HL-60 (cell line): ENCODE measurements around the gene LATS1.

Experiments used
- DNase-seq, 2 experiments: peaks; one replicate each; pipeline ENCODE4 v3.0.0-alpha.2; 2010 to 2020; ENCODE audit warnings: low read depth in 1 of 2, low spot score in 1 of 2
- H3K27ac ChIP-seq: fragments of 250-450 bp; sonication (Bioruptor Pico); replicated peaks from 2 replicates; pipeline ENCODE4 v1.5.1; 2020; ENCODE audit warnings: mild to moderate bottlenecking, moderate library complexity
- H3K27me3 ChIP-seq: fragments of 250-450 bp; sonication (Bioruptor Pico); 2 replicates; pipeline ENCODE4 v1.5.1; 2021; ENCODE audit warnings: mild to moderate bottlenecking, moderate library complexity; ENCODE audit not compliant: insufficient read depth, poor library complexity, severe bottlenecking
- H3K4me3 ChIP-seq: replicated peaks from 2 replicates; pipeline ENCODE4 v1.5.1; 2011; ENCODE audit warnings: mild to moderate bottlenecking, control low read depth, low read length; ENCODE audit not compliant: insufficient read depth
- GABPA ChIP-seq: IDR thresholded peaks from 2 replicates; pipeline ENCODE4 v1.6.1; 2012; ENCODE audit warnings: low read depth
- POLR2AphosphoS5 ChIP-seq: IDR thresholded peaks from 2 replicates; pipeline ENCODE4 v1.6.1; 2012; ENCODE audit warnings: low read depth
- SPI1 ChIP-seq: IDR thresholded peaks from 2 replicates; pipeline ENCODE4 v1.6.1; 2012; ENCODE audit warnings: low read depth, mild to moderate bottlenecking, borderline replicate concordance
- TF ChIP-seq, protein P1 (sequence below): IDR thresholded peaks from 2 replicates; pipeline ENCODE4 v1.6.1; 2012; ENCODE audit warnings: low read depth; ENCODE audit not compliant: insufficient replicate concordance
- TF ChIP-seq, protein P2 (sequence below): IDR thresholded peaks from one replicate; pipeline ENCODE4 v1.5.1; 2011; ENCODE audit warnings: low read length, control low read depth, inconsistent platforms; ENCODE audit not compliant: insufficient read depth

Gene LATS1

GRCh38 chr6:149660028-149660427 is 57.9 kb downstream of the LATS1 start:
- no peaks in the 10 kb centered on the region for H3K27me3 ChIP-seq
- no peak for DNase-seq
- no peak overlapping the region for H3K4me3 ChIP-seq
- TF ChIP-seq GABPA = no peak
- TF ChIP-seq POLR2AphosphoS5 = no peak
- TF ChIP-seq, protein P1, sequence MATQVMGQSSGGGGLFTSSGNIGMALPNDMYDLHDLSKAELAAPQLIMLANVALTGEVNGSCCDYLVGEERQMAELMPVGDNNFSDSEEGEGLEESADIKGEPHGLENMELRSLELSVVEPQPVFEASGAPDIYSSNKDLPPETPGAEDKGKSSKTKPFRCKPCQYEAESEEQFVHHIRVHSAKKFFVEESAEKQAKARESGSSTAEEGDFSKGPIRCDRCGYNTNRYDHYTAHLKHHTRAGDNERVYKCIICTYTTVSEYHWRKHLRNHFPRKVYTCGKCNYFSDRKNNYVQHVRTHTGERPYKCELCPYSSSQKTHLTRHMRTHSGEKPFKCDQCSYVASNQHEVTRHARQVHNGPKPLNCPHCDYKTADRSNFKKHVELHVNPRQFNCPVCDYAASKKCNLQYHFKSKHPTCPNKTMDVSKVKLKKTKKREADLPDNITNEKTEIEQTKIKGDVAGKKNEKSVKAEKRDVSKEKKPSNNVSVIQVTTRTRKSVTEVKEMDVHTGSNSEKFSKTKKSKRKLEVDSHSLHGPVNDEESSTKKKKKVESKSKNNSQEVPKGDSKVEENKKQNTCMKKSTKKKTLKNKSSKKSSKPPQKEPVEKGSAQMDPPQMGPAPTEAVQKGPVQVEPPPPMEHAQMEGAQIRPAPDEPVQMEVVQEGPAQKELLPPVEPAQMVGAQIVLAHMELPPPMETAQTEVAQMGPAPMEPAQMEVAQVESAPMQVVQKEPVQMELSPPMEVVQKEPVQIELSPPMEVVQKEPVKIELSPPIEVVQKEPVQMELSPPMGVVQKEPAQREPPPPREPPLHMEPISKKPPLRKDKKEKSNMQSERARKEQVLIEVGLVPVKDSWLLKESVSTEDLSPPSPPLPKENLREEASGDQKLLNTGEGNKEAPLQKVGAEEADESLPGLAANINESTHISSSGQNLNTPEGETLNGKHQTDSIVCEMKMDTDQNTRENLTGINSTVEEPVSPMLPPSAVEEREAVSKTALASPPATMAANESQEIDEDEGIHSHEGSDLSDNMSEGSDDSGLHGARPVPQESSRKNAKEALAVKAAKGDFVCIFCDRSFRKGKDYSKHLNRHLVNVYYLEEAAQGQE = no peak
- no peak for TF ChIP-seq SPI1
- TF ChIP-seq, protein P2, sequence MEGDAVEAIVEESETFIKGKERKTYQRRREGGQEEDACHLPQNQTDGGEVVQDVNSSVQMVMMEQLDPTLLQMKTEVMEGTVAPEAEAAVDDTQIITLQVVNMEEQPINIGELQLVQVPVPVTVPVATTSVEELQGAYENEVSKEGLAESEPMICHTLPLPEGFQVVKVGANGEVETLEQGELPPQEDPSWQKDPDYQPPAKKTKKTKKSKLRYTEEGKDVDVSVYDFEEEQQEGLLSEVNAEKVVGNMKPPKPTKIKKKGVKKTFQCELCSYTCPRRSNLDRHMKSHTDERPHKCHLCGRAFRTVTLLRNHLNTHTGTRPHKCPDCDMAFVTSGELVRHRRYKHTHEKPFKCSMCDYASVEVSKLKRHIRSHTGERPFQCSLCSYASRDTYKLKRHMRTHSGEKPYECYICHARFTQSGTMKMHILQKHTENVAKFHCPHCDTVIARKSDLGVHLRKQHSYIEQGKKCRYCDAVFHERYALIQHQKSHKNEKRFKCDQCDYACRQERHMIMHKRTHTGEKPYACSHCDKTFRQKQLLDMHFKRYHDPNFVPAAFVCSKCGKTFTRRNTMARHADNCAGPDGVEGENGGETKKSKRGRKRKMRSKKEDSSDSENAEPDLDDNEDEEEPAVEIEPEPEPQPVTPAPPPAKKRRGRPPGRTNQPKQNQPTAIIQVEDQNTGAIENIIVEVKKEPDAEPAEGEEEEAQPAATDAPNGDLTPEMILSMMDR = no peak
- H3K27ac ChIP-seq = no peak overlapping the region

GRCh38 chr6:149657441-149657840 is 60.5 kb downstream of the LATS1 start:
- DNase-seq = no peak
- H3K27me3 ChIP-seq = no peaks in the 10 kb centered on the region

GRCh38 chr6:149651056-149651455 is 66.8 kb downstream of the LATS1 start:
- DNase-seq = no peak
- H3K27me3 ChIP-seq = no peaks in the 10 kb centered on the region

More at GRCh38 chr6:149657441-149657840, 60.5 kb downstream of the LATS1 start:
- TF ChIP-seq, protein P2 = no peak
- TF ChIP-seq SPI1 (no peak), POLR2AphosphoS5 (no peak), GABPA (no peak)
- TF ChIP-seq, protein P1 = no peak
- no peak overlapping the region for H3K4me3 ChIP-seq
- H3K27ac ChIP-seq = no peak overlapping the region

More at GRCh38 chr6:149651056-149651455, 66.8 kb downstream of the LATS1 start:
- Histone ChIP-seq H3K27ac (no peak overlapping the region), H3K4me3 (no peak overlapping the region)
- TF ChIP-seq SPI1 (no peak), POLR2AphosphoS5 (no peak), GABPA (no peak)
- TF ChIP-seq, protein P2 = no peak
- TF ChIP-seq, protein P1 = no peak
